ENCODE data around the gene ARHGAP25. TPM values are rescaled to one million over a fixed set of nuclear protein-coding genes. Genes with fewer than 3 reads are reported as not detected.

Gene ARHGAP25
- total and polyA plus RNA-seq, 7 donors, result 1.1 to 4.8 (median 1.9) TPM

- intact Hi-C loops (cut with DNase I), result no loop called here
- no peak for DNase-seq
- TF ChIP-seq CTCF (IDR thresholded peaks at IDR 0.05), result no peak
- Histone ChIP-seq H3K27me3 (ENCODE audit: insufficient read depth in 3 of 3, low read length in 2 of 3) (no peaks in the 10 kb centered on the region), H3K4me3 (no peak overlapping the region), H3K27ac (no peak overlapping the region), H3K4me1 (no peaks in the 10 kb centered on the region), H3K9me3 (no peaks in the 10 kb centered on the region), H3K36me3 (ENCODE audit: insufficient read depth in 1 of 2, low read depth in 1 of 2) (no peaks in the 10 kb centered on the region)
- no peak for ATAC-seq
- 68 to 84% (median 75%) methylated on average over 4 of the region's 4 CpGs for WGBS, 3 donors
Observed at GRCh38 chr2:68698567-68699377, 35.8 kb upstream of the ARHGAP25 start.

- Histone ChIP-seq H3K4me3 (no peak overlapping the region), H3K27ac (no peak overlapping the region), H3K9me3 (no peaks in the 10 kb centered on the region), H3K36me3 (ENCODE audit: insufficient read depth in 1 of 2, low read depth in 1 of 2) (no peaks in the 10 kb centered on the region), H3K4me1 (no peaks in the 10 kb centered on the region), H3K27me3 (ENCODE audit: insufficient read depth in 3 of 3, low read length in 2 of 3) (no peaks in the 10 kb centered on the region)
- no peak for TF ChIP-seq CTCF (IDR thresholded peaks at IDR 0.05)
- WGBS, 3 donors, result 92 to 96% (median 94%) methylated on average over 2 of the region's 2 CpGs
- DNase-seq (no peak), ATAC-seq (no peak)
- intact Hi-C loops (cut with DNase I), result no loop called here
Observed at GRCh38 chr2:68700560-68700959, 34.1 kb upstream of the ARHGAP25 start.

GRCh38 chr2:68706637-68707036, 28.0 kb upstream of the ARHGAP25 start:
- Histone ChIP-seq H3K4me3 (no peak overlapping the region), H3K27ac (no peak overlapping the region), H3K9me3 (no peaks in the 10 kb centered on the region), H3K36me3 (ENCODE audit: insufficient read depth in 1 of 2, low read depth in 1 of 2) (no peaks in the 10 kb centered on the region), H3K4me1 (no peaks in the 10 kb centered on the region), H3K27me3 (ENCODE audit: insufficient read depth in 3 of 3, low read length in 2 of 3) (no peaks in the 10 kb centered on the region)
- ATAC-seq, result no peak
- WGBS, 3 donors, result 51 to 67% (median 63%) methylated on average over 3 of the region's 3 CpGs
- DNase-seq, result no peak
- intact Hi-C loops (cut with DNase I), result loop anchor here in 1 of 2 donors (5.0 kb wide), 1 partner anchor 221 kb away; no protein-coding TSS in a partner anchor
- no peak for TF ChIP-seq CTCF (IDR thresholded peaks at IDR 0.05)

GRCh38 chr2:68708629-68709028, 26.0 kb upstream of the ARHGAP25 start:
- WGBS, 3 donors, result 42 to 47% (median 47%) methylated on average over 3 of the region's 3 CpGs
- no peaks in the 10 kb centered on the region for H3K9me3 ChIP-seq
- intact Hi-C loops (cut with DNase I), result loop anchor here in 1 of 2 donors (5.0 kb wide), 1 partner anchor 219 kb away; no protein-coding TSS in a partner anchor
- no peak for DNase-seq
- H3K4me1 ChIP-seq, result no peaks in the 10 kb centered on the region
- H3K27me3 ChIP-seq (ENCODE audit: insufficient read depth in 3 of 3, low read length in 2 of 3), result no peaks in the 10 kb centered on the region
- H3K27ac ChIP-seq, result no peak overlapping the region
- no peak for ATAC-seq
- no peak for TF ChIP-seq CTCF (IDR thresholded peaks at IDR 0.05)
- no peaks in the 10 kb centered on the region for H3K36me3 ChIP-seq (ENCODE audit: insufficient read depth in 1 of 2, low read depth in 1 of 2)
- H3K4me3 ChIP-seq, result no peak overlapping the region
